Breast epithelium (tissue), 4 donors: Measurements from ENCODE around the gene NCKAP5. TPM values are rescaled to one million over a fixed set of nuclear protein-coding genes. Genes with fewer than 3 reads are reported as not detected.

Experiments
- DNase-seq, 2 donors: peaks; one replicate each; pipeline ENCODE4 v3.0.0-alpha.2; 2019; ENCODE audit warnings: low spot score in 2 of 2
- H3K27ac ChIP-seq, 2 donors: fragments of 200-600 bp; sonication (generic) in 1 of 2; one replicate each; pipeline ENCODE4 v1.5.1; 2016 to 2019; ENCODE audit warnings: mild to moderate bottlenecking in 1 of 2
- H3K27me3 ChIP-seq, 2 donors: fragments of 200-600 bp; sonication (generic) in 1 of 2; one replicate each; pipeline versions ENCODE4 v1.5.1 to v1.6.0; 2017 to 2019; ENCODE audit warnings: control low read depth in 1 of 2, mild to moderate bottlenecking in 1 of 2
- H3K36me3 ChIP-seq: fragments of 200-600 bp; one replicate; pipeline ENCODE4 v1.5.1; 2019
- H3K4me1 ChIP-seq, 2 donors: fragments of 200-600 bp; sonication (generic); one replicate each; pipeline ENCODE4 v1.5.1; 2016 to 2019; ENCODE audit warnings: control low read depth in 1 of 2
- H3K4me3 ChIP-seq, 3 donors: fragments of 200-600 bp; sonication (generic); 1 replicate in 2 of 3; 2 replicates in 1 of 3; pipeline ENCODE4 v1.5.1; 2016 to 2019; ENCODE audit warnings: mild to moderate bottlenecking in 3 of 3, moderate library complexity in 2 of 3
- H3K9me3 ChIP-seq, 2 donors: fragments of 200-600 bp; sonication (generic) in 1 of 2; one replicate each; pipeline ENCODE4 v1.5.1; 2016 to 2019; ENCODE audit warnings: control low read depth in 1 of 2
- CTCF ChIP-seq, 3 donors: fragments of 450-650 bp; IDR thresholded peaks; one replicate each; pipeline ENCODE4 v1.5.1; 2016 to 2017; ENCODE audit warnings: antibody characterized with exemption in 3 of 3, mild to moderate bottlenecking in 3 of 3, moderate library complexity in 3 of 3
- POLR2A ChIP-seq: fragments of 450-650 bp; IDR thresholded peaks from one replicate; pipeline ENCODE4 v1.6.1; 2016; ENCODE audit warnings: antibody characterized with exemption, mild to moderate bottlenecking, moderate library complexity
- POLR2AphosphoS5 ChIP-seq, 3 donors: sonication (generic); formaldehyde crosslinking; IDR thresholded peaks; one replicate each; pipeline ENCODE4 v1.6.1; 2017; ENCODE audit warnings: antibody characterized with exemption in 3 of 3
- intact Hi-C: fragments of 100-400 bp; cut with DNase I; formaldehyde crosslinking; loops from one replicate; pipeline ENCODE4 v1.15.1; 2023; ENCODE audit warnings: low total_unique reads
- total RNA-seq, 3 donors: library from RNA; depleted of rRNA; stranded (reverse); fragments of >200 nt; gene quantifications; one replicate each; pipeline ENCODE4 v1.1.0, GENCODE V29; 2016

Gene NCKAP5
- total RNA-seq, 3 donors from 2014 or later: 1.1 to 10.5 (median 6.1) TPM

- Histone ChIP-seq H3K36me3 (no peaks in the 10 kb centered on the region), H3K27me3 (no peaks in the 10 kb centered on the region), H3K27ac (no peak overlapping the region), H3K4me3 (no peak overlapping the region), H3K9me3 (no peaks in the 10 kb centered on the region), H3K4me1 (no peaks in the 10 kb centered on the region)
- TF ChIP-seq POLR2AphosphoS5 (IDR thresholded peaks at IDR 0.05) (no peak), CTCF (IDR thresholded peaks at IDR 0.05) (no peak), POLR2A (no peak)
- intact Hi-C loops: no loop called here
- no peak for DNase-seq
These were observed 223.4 kb downstream of the NCKAP5 start for GRCh38 chr2:133344849-133345248.

DNA sequence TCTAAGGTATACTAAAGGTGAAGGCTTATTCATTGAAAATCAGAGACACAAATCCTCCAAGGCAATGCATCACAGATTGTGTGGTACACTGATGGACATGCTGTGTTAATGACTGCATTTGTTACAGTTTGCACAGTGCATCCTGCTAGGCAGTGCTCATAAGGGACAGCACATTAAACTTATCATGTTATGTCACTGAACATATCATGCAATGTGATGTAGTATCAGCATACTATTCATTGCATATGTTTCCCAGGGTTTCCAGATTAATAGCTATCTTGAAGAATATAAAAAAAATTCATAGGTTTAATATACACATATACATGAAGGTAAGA is 225.3 kb downstream of the NCKAP5 start:
- H3K27me3 ChIP-seq: no peaks in the 10 kb centered on the region
- no peak for DNase-seq
- intact Hi-C loops: no loop called here
- TF ChIP-seq POLR2A (no peak), POLR2AphosphoS5 (IDR thresholded peaks at IDR 0.05) (no peak), CTCF (IDR thresholded peaks at IDR 0.05) (no peak)
- H3K4me1 ChIP-seq: no peaks in the 10 kb centered on the region
- no peaks in the 10 kb centered on the region for H3K36me3 ChIP-seq
- H3K4me3 ChIP-seq: no peak overlapping the region
- H3K27ac ChIP-seq: no peak overlapping the region
- H3K9me3 ChIP-seq: no peaks in the 10 kb centered on the region

DNA sequence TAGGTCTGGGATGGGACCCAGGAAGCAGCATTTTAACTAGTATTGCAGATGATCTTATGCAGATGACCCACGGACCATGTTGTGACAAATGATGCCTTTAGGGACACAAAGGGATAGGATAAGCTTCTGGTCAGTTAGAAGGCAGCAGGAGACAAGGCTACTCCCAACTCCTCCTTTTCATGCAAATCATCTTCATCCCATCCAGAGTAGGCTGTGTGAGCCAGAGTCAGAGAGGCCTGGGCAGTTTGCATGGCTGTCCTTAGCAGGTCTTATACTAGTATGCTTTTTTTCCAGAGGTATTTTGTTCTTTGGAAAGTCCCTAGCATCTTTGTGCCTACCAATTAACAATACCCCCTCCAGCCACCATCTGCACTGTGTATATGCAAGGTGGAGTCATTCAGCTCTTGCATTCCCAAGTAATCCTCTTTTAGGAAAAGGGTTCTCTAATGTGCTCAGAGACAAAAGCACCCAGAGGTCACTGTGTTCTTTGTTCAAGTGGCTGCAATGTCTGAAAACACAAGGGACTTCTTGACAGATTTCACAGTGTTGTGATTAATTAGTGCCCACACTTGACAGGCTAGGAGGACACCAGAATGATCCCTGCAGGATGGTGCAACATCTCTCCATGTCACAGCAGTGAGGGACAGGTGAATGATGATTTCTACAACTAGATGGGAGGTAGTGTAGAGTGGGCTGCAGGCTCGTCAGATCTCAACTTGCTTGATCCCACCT is 225.8 kb downstream of the NCKAP5 start:
- TF ChIP-seq CTCF (IDR thresholded peaks at IDR 0.05) (no peak), POLR2A (no peak), POLR2AphosphoS5 (IDR thresholded peaks at IDR 0.05) (no peak)
- intact Hi-C loops: no loop called here
- H3K36me3 ChIP-seq: no peaks in the 10 kb centered on the region
- no peaks in the 10 kb centered on the region for H3K4me1 ChIP-seq
- no peaks in the 10 kb centered on the region for H3K9me3 ChIP-seq
- H3K27me3 ChIP-seq: no peaks in the 10 kb centered on the region
- H3K27ac ChIP-seq: no peak overlapping the region
- DNase-seq: no peak
- no peak overlapping the region for H3K4me3 ChIP-seq

- Histone ChIP-seq H3K4me1 (no peaks in the 10 kb centered on the region), H3K27me3 (no peaks in the 10 kb centered on the region), H3K36me3 (no peaks in the 10 kb centered on the region), H3K4me3 (no peak overlapping the region), H3K9me3 (no peaks in the 10 kb centered on the region), H3K27ac (no peak overlapping the region)
- TF ChIP-seq CTCF (IDR thresholded peaks at IDR 0.05): no peak
- no peak for TF ChIP-seq POLR2A
- TF ChIP-seq POLR2AphosphoS5 (IDR thresholded peaks at IDR 0.05): no peak
- no peak for DNase-seq
- intact Hi-C loops: no loop called here
These were observed 226.7 kb downstream of the NCKAP5 start for GRCh38 chr2:133341575-133341974.

- Histone ChIP-seq H3K9me3 (no peaks in the 10 kb centered on the region), H3K27me3 (no peaks in the 10 kb centered on the region), H3K4me3 (no peak overlapping the region), H3K27ac (no peak overlapping the region), H3K36me3 (no peaks in the 10 kb centered on the region), H3K4me1 (no peaks in the 10 kb centered on the region)
- TF ChIP-seq CTCF (IDR thresholded peaks at IDR 0.05) (no peak), POLR2A (no peak), POLR2AphosphoS5 (IDR thresholded peaks at IDR 0.05) (no peak)
- DNase-seq: no peak
- intact Hi-C loops: no loop called here
These were observed 230.0 kb downstream of the NCKAP5 start for GRCh38 chr2:133338224-133338623.
